ENCODE data around the gene RINL.
A peak's percentile ranks its signal among the peaks of the same experiment; 100 is the strongest.
"Not testable (repeated sequence)": the region's sequence is repeated elsewhere in the genome, so short reads cannot be mapped to it uniquely, and the experiment has no call there.

Gene RINL

DNA sequence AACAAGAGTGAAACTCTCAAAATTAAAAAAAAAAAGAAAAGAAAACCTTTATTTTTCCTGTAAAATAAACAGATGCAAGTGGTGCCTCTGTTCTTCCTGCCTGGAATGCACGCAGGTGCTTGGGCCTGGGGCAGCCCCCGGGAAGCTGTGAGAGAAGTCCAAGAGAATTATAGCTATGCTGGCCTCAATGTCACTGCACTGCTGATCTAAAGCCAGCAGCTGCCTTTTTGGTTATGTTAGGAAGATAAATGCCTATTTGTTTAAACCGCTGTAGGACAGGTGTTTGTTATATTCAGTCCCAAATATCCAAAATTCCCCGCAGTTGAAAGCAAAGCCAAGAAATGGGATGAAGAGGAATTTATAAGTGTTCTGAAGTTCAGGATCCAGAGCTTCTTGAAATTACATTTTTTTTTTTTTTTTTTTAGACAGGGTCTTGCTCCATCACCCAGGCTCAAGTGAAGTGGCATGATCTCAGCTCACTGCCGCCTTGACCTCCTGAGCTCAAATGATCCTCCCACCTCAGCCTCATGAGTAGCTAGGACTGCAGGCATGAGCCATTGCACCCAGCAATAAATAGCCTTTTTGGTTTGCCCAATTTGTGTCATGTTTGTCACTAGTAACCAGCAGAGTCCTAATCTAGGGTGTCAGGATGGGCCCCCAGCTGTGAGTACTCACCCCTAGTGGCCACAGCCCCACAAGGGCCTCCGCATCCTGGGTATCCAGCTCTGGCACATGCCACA is 2.2 kb downstream of the RINL start:
- DNase-seq (ENCODE audit: low read depth), result no peak

DNA sequence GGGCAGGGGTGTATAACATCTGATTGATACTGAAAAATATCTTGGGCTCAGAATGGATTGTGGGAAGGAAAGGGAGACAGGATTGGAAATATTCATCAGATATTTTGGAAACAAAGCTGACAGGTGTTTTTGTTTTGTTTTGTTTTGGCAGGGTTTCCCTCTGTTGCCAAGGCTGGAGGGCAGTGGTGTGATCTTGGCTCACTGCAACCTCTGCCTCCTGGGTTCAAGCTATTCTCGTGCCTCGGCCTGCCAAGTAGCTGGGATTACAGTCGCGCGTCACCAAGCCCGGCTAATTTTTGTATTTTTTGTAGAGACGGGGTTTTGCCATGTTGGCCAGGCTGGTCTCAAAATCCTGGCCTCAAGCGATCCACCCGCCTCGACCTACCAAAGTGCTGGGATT is 4.7 kb downstream of the RINL start:
- not testable (repeated sequence) for DNase-seq (ENCODE audit: low read depth)

GRCh38 chr19:38870612-38871011 is 7.5 kb downstream of the RINL start:
- DNase-seq (ENCODE audit: low read depth), result no peak

DNA sequence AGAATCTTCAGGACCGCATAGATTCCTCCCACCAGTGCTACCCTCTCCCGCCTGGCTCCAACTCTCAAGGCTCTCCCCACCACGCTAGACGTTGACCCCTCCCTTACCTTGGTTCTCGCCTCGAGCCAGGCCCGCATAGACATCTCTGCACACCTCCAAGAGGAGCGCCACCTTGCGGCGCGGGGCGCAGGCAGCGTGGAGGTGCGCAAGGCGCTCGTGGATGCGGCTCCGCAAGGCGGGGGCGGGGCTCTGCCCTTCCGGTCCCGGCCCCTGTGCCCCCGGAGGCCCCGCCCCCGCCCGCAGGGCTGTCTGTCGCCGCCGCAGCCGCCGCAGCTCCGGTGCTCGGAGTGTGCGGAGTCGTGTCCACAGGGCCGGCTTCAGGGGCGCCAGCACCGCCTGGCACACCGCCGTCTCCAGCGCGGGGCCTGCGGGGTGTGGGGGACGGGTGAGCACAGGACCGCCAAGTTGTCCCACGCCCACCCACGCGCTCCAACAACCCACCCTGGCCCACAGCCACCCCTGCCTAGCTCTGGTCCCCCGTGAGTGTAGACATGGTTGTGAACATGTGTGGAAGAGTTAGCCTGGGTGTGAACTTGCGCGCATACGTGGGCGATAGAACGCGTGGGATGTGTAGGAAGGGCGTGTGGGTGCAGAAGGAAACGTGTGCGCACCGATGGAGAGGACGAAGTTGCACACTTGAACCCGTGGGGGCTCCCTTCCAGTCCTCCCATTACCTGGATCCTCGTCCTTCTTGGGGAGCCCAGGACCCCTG is 8.1 kb downstream of the RINL start:
- peak; percentile 85 for DNase-seq (ENCODE audit: low read depth)

GRCh38 chr19:38869160-38869835 is 8.8 kb downstream of the RINL start:
- peak; percentile 28 for DNase-seq (ENCODE audit: low read depth)

GRCh38 chr19:38868551-38868950 is 9.5 kb downstream of the RINL start:
- no peak for DNase-seq (ENCODE audit: low read depth)

GRCh38 chr19:38867171-38867780 is 10.8 kb downstream of the RINL start:
- no peak for DNase-seq (ENCODE audit: low read depth)

DNA sequence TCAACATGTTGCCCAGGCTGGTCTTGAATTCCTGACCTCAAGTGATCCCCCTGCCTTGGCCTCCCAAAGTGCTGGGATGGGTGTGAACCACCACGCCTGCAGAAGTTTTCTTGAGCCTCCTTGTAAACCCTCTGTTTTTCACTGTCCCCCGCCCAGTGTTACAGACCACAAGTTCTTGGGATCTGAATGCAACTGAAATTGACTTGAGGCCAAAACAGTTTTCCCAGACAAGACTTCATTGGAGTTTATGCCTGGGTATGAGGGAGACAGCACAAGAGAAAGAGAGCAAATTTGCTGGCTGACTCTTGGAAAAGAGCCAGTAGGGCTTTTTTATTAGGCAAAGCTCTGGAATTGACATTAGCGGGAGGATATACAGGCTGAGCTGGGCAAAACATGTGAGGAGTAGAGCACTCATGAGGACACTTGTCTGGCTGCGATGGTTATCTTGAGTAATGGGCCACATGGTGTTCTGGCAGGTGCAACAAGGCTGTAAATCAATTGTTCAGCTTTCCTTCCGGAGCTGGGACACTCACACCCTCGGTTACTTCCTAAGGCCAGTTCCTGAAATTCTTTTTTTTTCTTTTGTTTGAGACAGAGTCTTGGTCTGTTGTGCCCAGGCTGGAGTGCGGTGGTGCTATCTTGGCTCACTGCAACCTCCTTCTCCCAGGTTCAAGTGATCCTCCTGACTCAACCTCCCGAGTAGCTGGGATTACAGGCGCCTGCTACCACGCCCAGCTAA is 15.6 kb downstream of the RINL start:
- no peak for DNase-seq (ENCODE audit: low read depth)

- DNase-seq (ENCODE audit: low read depth), result no peak
These were observed 16.7 kb downstream of the RINL start for GRCh38 chr19:38861368-38861767.

DNA sequence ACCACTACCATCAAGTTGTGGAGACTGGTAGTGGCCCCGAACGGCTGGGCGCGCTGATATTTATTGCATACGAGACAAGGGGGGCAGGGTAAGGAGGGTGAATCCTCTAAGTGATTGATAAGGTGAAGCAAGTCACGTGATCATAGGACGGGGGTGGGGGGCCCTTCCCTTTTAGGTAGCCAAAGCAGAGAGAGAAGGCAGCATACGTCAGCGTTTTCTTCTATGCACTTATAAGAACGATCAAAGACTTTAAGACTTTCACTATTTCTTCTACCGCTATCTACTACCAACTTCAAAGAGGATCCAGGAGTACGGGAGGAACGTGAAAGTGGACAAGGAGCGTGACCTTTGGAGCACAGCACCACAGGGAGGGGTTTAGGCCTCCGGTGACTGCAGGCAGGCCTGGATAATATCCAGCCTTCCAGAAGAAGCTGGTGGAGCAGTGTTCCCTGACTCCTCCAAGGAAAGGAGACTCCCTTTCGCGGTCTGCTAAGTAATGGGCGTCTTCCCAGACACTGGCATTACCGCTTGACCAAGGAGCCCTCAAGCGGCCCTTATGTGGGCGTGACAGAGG is 18.4 kb downstream of the RINL start:
- not testable (repeated sequence) for DNase-seq (ENCODE audit: low read depth)

- DNase-seq (ENCODE audit: low read depth), result no peak
These were observed 21.3 kb downstream of the RINL start for GRCh38 chr19:38856813-38857212.

DNA sequence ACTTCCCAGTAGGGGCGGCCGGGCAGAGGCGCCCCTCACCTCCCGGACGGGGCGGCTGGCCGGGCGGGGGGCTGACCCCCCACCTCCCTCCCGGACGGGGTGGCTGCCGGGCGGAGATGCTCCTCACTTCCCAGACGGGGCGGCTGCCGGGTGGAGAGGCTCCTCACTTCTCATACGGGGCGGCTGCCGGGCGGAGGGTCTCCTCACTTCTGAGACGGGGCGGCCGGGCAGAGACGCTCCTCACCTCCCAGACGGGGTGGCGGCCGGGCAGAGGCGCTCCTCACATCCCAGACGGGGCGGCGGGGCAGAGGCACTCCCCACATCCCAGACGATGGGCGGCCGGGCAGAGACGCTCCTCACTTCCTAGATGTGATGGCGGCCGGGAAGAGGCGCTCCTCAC is 22.3 kb downstream of the RINL start:
- not testable (repeated sequence) for DNase-seq (ENCODE audit: low read depth)

GRCh38 chr19:38854961-38855360 is 23.1 kb downstream of the RINL start:
- not testable (repeated sequence) for DNase-seq (ENCODE audit: low read depth)

DNA sequence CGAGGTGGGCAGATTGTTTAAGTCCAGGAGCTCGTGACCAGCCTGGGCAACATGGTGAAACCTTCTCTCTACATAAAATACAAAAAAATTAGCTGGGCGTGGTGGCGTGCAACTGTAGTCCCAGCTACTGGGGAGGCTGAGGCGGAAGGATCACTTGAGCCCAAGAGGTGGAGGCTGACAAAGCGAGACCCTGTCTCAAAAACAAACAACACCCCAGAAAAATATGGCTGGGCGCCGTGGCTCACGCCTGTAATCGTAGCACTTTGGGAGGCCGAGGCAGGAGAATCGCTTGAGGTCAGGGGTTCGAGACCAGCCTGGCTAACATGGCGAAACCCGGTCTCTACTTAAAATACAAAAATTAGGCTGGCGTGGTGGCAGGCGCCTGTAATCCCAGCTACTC is 24.9 kb downstream of the RINL start:
- no peak for DNase-seq (ENCODE audit: low read depth)

- peak; percentile 46 for DNase-seq (ENCODE audit: low read depth)
These were observed 25.6 kb downstream of the RINL start for GRCh38 chr19:38852231-38853044.

- DNase-seq (ENCODE audit: low read depth), result peak; percentile 87
These were observed 26.3 kb downstream of the RINL start for GRCh38 chr19:38851622-38852230.

GRCh38 chr19:38850976-38851621 is 27.0 kb downstream of the RINL start:
- no peak for DNase-seq (ENCODE audit: low read depth)

- peak; percentile 97 for DNase-seq (ENCODE audit: low read depth)
These were observed 27.6 kb downstream of the RINL start for GRCh38 chr19:38850436-38850975.

GRCh38 chr19:38849860-38850435 is 28.1 kb downstream of the RINL start, which contains the start of gene HNRNPL:
Gene HNRNPL, minus strand, starts transcription at chr19:38849986. Its CDS starts 20 bp downstream, at chr19:38849966.
- DNase-seq (ENCODE audit: low read depth), result peak; percentile 99

All from stimulated activated CD8-positive, alpha-beta memory T cell treated with anti-CD3 and anti-CD28 coated beads, Interleukin-4, amount 100 ng/mL, for 24 hours (primary cell).